ENCODE measurements around the gene MAP3K8.

MAP3K8 gene

GRCh38 chr10:30462513-30462912, 28.5 kb downstream of the MAP3K8 start:
- whole genome bisulfite sequencing, 2 donors (ENCODE audit: extremely low coverage in 2 of 2, insufficient read length in 2 of 2, insufficient replicate concordance in 1 of 2): no CpG with 5 or more reads among the region's 4 CpGs
- H3K4ac ChIP-seq (ENCODE audit: low read length): no peak overlapping the region
- no peak overlapping the region for H3K23ac ChIP-seq (ENCODE audit: low read depth, low read length, poor library complexity)
- H3K79me1 ChIP-seq (ENCODE audit: low read depth, low read length): peaks cover under 1% of the 10 kb centered on the region
- peaks cover 0 to 3% of the 10 kb centered on the region in 2 donors for H3K4me1 ChIP-seq (ENCODE audit: control insufficient read depth in 2 of 2, insufficient read depth in 1 of 2, low read depth in 1 of 2, low read length in 2 of 2)
- H2AFZ ChIP-seq (ENCODE audit: low read length): no peak overlapping the region
- H2BK12ac ChIP-seq (ENCODE audit: low read length): no peak overlapping the region
- H3K18ac ChIP-seq (ENCODE audit: low read length): no peak overlapping the region
- H4K8ac ChIP-seq (ENCODE audit: low read depth, low read length): no peak overlapping the region
- peaks cover 8 to 31% of the 10 kb centered on the region in 2 donors for H3K36me3 ChIP-seq (replicated peaks in 1 of 2; ENCODE audit: control insufficient read depth in 2 of 2, insufficient read depth in 2 of 2, low read length in 2 of 2)
- H4K91ac ChIP-seq (ENCODE audit: low read depth, low read length, poor library complexity): no peak overlapping the region
- DNase-seq (ENCODE audit: low spot score): no peak
- no peak overlapping the region for H3K9ac ChIP-seq (ENCODE audit: low read depth, low read length, poor library complexity)
- no peak overlapping the region for H3K4me2 ChIP-seq (ENCODE audit: insufficient read depth, low read length, poor library complexity, severe bottlenecking)
- H2BK5ac ChIP-seq (ENCODE audit: low read length): no peak overlapping the region
- no peak overlapping the region for H3K4me3 ChIP-seq (ENCODE audit: low read length in 2 of 2)
- no peaks in the 10 kb centered on the region for H3K9me3 ChIP-seq (replicated peaks in 1 of 2; ENCODE audit: control insufficient read depth in 2 of 2, insufficient read depth in 1 of 2, low read depth in 1 of 2, low read length in 2 of 2)
- H3K27me3 ChIP-seq (ENCODE audit: control insufficient read depth in 3 of 3, insufficient read depth in 3 of 3, low read depth in 1 of 3, low read length in 3 of 3): no peaks in the 10 kb centered on the region
- H3K14ac ChIP-seq (ENCODE audit: low read length): no peak overlapping the region
- H2BK120ac ChIP-seq (ENCODE audit: low read depth, low read length): no peak overlapping the region
- H2BK15ac ChIP-seq (ENCODE audit: low read length): no peak overlapping the region
- no peak overlapping the region for H2AK5ac ChIP-seq (ENCODE audit: low read depth, low read length)
- H3K27ac ChIP-seq (replicated peaks; ENCODE audit: low read length): no peak overlapping the region

GRCh38 chr10:30463944-30464451, 30.0 kb downstream of the MAP3K8 start:
- H3K9ac ChIP-seq (ENCODE audit: low read depth, low read length, poor library complexity): no peak overlapping the region
- no peaks in the 10 kb centered on the region for H3K4me1 ChIP-seq (ENCODE audit: control insufficient read depth in 2 of 2, insufficient read depth in 1 of 2, low read depth in 1 of 2, low read length in 2 of 2)
- peaks cover 7 to 26% of the 10 kb centered on the region in 2 donors for H3K36me3 ChIP-seq (replicated peaks in 1 of 2; ENCODE audit: control insufficient read depth in 2 of 2, insufficient read depth in 2 of 2, low read length in 2 of 2)
- H3K4me2 ChIP-seq (ENCODE audit: insufficient read depth, low read length, poor library complexity, severe bottlenecking): no peak overlapping the region
- no peak overlapping the region for H3K4me3 ChIP-seq (ENCODE audit: low read length in 2 of 2)
- H3K18ac ChIP-seq (ENCODE audit: low read length): no peak overlapping the region
- no peak for DNase-seq (ENCODE audit: low spot score)
- H2BK5ac ChIP-seq (ENCODE audit: low read length): no peak overlapping the region
- no peaks in the 10 kb centered on the region for H3K9me3 ChIP-seq (replicated peaks in 1 of 2; ENCODE audit: control insufficient read depth in 2 of 2, insufficient read depth in 1 of 2, low read depth in 1 of 2, low read length in 2 of 2)
- H3K27ac ChIP-seq (replicated peaks; ENCODE audit: low read length): no peak overlapping the region
- no peak overlapping the region for H2BK120ac ChIP-seq (ENCODE audit: low read depth, low read length)
- H3K79me1 ChIP-seq (ENCODE audit: low read depth, low read length): no peaks in the 10 kb centered on the region
- H3K27me3 ChIP-seq (ENCODE audit: control insufficient read depth in 3 of 3, insufficient read depth in 3 of 3, low read depth in 1 of 3, low read length in 3 of 3): no peaks in the 10 kb centered on the region
- H2AFZ ChIP-seq (ENCODE audit: low read length): no peak overlapping the region
- H2BK12ac ChIP-seq (ENCODE audit: low read length): no peak overlapping the region
- no peak overlapping the region for H3K23ac ChIP-seq (ENCODE audit: low read depth, low read length, poor library complexity)
- H2AK5ac ChIP-seq (ENCODE audit: low read depth, low read length): no peak overlapping the region
- no peak overlapping the region for H3K4ac ChIP-seq (ENCODE audit: low read length)
- no peak overlapping the region for H2BK15ac ChIP-seq (ENCODE audit: low read length)
- no CpG with 5 or more reads among the region's 2 CpGs for WGBS, 2 donors (ENCODE audit: extremely low coverage in 2 of 2, insufficient read length in 2 of 2, insufficient replicate concordance in 1 of 2)
- no peak overlapping the region for H4K8ac ChIP-seq (ENCODE audit: low read depth, low read length)
- H3K14ac ChIP-seq (ENCODE audit: low read length): no peak overlapping the region
- no peak overlapping the region for H4K91ac ChIP-seq (ENCODE audit: low read depth, low read length, poor library complexity)

GRCh38 chr10:30464675-30465074, 30.7 kb downstream of the MAP3K8 start:
- no peaks in the 10 kb centered on the region for H3K79me1 ChIP-seq (ENCODE audit: low read depth, low read length)
- no peak overlapping the region for H3K23ac ChIP-seq (ENCODE audit: low read depth, low read length, poor library complexity)
- DNase-seq (ENCODE audit: low spot score): no peak
- H3K27ac ChIP-seq (replicated peaks; ENCODE audit: low read length): no peak overlapping the region
- no CpG with 5 or more reads among the region's 3 CpGs for WGBS, 2 donors (ENCODE audit: extremely low coverage in 2 of 2, insufficient read length in 2 of 2, insufficient replicate concordance in 1 of 2)
- H2AK5ac ChIP-seq (ENCODE audit: low read depth, low read length): no peak overlapping the region
- no peaks in the 10 kb centered on the region for H3K27me3 ChIP-seq (ENCODE audit: control insufficient read depth in 3 of 3, insufficient read depth in 3 of 3, low read depth in 1 of 3, low read length in 3 of 3)
- no peak overlapping the region for H3K4ac ChIP-seq (ENCODE audit: low read length)
- no peak overlapping the region for H4K91ac ChIP-seq (ENCODE audit: low read depth, low read length, poor library complexity)
- no peak overlapping the region for H2AFZ ChIP-seq (ENCODE audit: low read length)
- H2BK15ac ChIP-seq (ENCODE audit: low read length): no peak overlapping the region
- no peak overlapping the region for H3K9ac ChIP-seq (ENCODE audit: low read depth, low read length, poor library complexity)
- H3K18ac ChIP-seq (ENCODE audit: low read length): no peak overlapping the region
- H3K14ac ChIP-seq (ENCODE audit: low read length): no peak overlapping the region
- H2BK5ac ChIP-seq (ENCODE audit: low read length): no peak overlapping the region
- H3K36me3 ChIP-seq (replicated peaks in 1 of 2; ENCODE audit: control insufficient read depth in 2 of 2, insufficient read depth in 2 of 2, low read length in 2 of 2): peaks cover 6 to 19% of the 10 kb centered on the region in 2 donors
- no peak overlapping the region for H4K8ac ChIP-seq (ENCODE audit: low read depth, low read length)
- H3K4me2 ChIP-seq (ENCODE audit: insufficient read depth, low read length, poor library complexity, severe bottlenecking): no peak overlapping the region
- no peak overlapping the region for H2BK120ac ChIP-seq (ENCODE audit: low read depth, low read length)
- no peaks in the 10 kb centered on the region for H3K9me3 ChIP-seq (replicated peaks in 1 of 2; ENCODE audit: control insufficient read depth in 2 of 2, insufficient read depth in 1 of 2, low read depth in 1 of 2, low read length in 2 of 2)
- no peaks in the 10 kb centered on the region for H3K4me1 ChIP-seq (ENCODE audit: control insufficient read depth in 2 of 2, insufficient read depth in 1 of 2, low read depth in 1 of 2, low read length in 2 of 2)
- no peak overlapping the region for H3K4me3 ChIP-seq (ENCODE audit: low read length in 2 of 2)
- H2BK12ac ChIP-seq (ENCODE audit: low read length): no peak overlapping the region

- Histone ChIP-seq H3K4me3 (ENCODE audit: low read length in 2 of 2) (no peak overlapping the region), H3K4me2 (ENCODE audit: insufficient read depth, low read length, poor library complexity, severe bottlenecking) (no peak overlapping the region), H3K79me1 (ENCODE audit: low read depth, low read length) (no peaks in the 10 kb centered on the region), H2BK120ac (ENCODE audit: low read depth, low read length) (no peak overlapping the region), H3K14ac (ENCODE audit: low read length) (no peak overlapping the region), H3K23ac (ENCODE audit: low read depth, low read length, poor library complexity) (no peak overlapping the region), H3K9ac (ENCODE audit: low read depth, low read length, poor library complexity) (no peak overlapping the region), H2BK15ac (ENCODE audit: low read length) (no peak overlapping the region), H2BK12ac (ENCODE audit: low read length) (no peak overlapping the region), H3K27me3 (ENCODE audit: control insufficient read depth in 3 of 3, insufficient read depth in 3 of 3, low read depth in 1 of 3, low read length in 3 of 3) (no peaks in the 10 kb centered on the region), H2AFZ (ENCODE audit: low read length) (peak overlapping the region; percentile 2), H3K36me3 (replicated peaks in 1 of 2; ENCODE audit: control insufficient read depth in 2 of 2, insufficient read depth in 2 of 2, low read length in 2 of 2) (peaks cover 2 to 3% of the 10 kb centered on the region in 2 donors), H4K91ac (ENCODE audit: low read depth, low read length, poor library complexity) (no peak overlapping the region), H3K18ac (ENCODE audit: low read length) (no peak overlapping the region), H3K4ac (ENCODE audit: low read length) (no peak overlapping the region), H3K27ac (replicated peaks; ENCODE audit: low read length) (no peak overlapping the region), H2BK5ac (ENCODE audit: low read length) (no peak overlapping the region), H2AK5ac (ENCODE audit: low read depth, low read length) (no peak overlapping the region), H3K9me3 (replicated peaks in 1 of 2; ENCODE audit: control insufficient read depth in 2 of 2, insufficient read depth in 1 of 2, low read depth in 1 of 2, low read length in 2 of 2) (no peaks in the 10 kb centered on the region), H3K4me1 (ENCODE audit: control insufficient read depth in 2 of 2, insufficient read depth in 1 of 2, low read depth in 1 of 2, low read length in 2 of 2) (no peaks in the 10 kb centered on the region), H4K8ac (ENCODE audit: low read depth, low read length) (no peak overlapping the region)
- no peak for DNase-seq (ENCODE audit: low spot score)
- WGBS, 2 donors (ENCODE audit: extremely low coverage in 2 of 2, insufficient read length in 2 of 2, insufficient replicate concordance in 1 of 2): no CpG with 5 or more reads among the region's 7 CpGs
Measured at GRCh38 chr10:30466445-30466844, 32.5 kb downstream of the MAP3K8 start.

Measured in neuronal stem cell (in vitro differentiated cells).